GM12878 (cell line): ENCODE measurements around the gene RBBP4. TPM values are rescaled to one million over a fixed set of nuclear protein-coding genes. Genes with fewer than 3 reads are reported as not detected.

Experiments
- ATAC-seq: fragments of 200-7000 bp; cut with Tn5 transposase; 3 replicates; pipeline ENCODE4 v1.9.1; 2020; ENCODE audit warnings: mild to moderate bottlenecking, moderate library complexity
- BruUV-seq: library from RNA; stranded (reverse); fragments of 400-500 nt; replicated peaks from 2 replicates; lab custom pipeline; 2021; lab: Mats Ljungman, UMichigan
- CTCF ChIA-PET: fragments of 300-600 bp; sonication (Branson Sonifier 250); formaldehyde crosslinking; extraction: SDS; loops from one replicate; lab custom pipeline; 2021; ENCODE audit warnings: inconsistent platforms; lab: Yijun Ruan, JAX
- POLR2A ChIA-PET: fragments of 350-600 bp; formaldehyde crosslinking; extraction: SDS; loops from one replicate; lab custom pipeline; 2021; ENCODE audit warnings: inconsistent platforms; lab: Charles Lee
- RAD21 ChIA-PET: fragments of 300-600 bp; sonication (Branson Sonifier 250); formaldehyde crosslinking; loops from one replicate; lab custom pipeline; 2023; ENCODE audit warnings: antibody characterized with exemption; ENCODE audit not compliant: unreplicated experiment; lab: Charles Lee
- SMC1A ChIA-PET: fragments of 300-600 bp; sonication (Branson Sonifier 250); formaldehyde crosslinking; loops from one replicate; lab custom pipeline; 2023; ENCODE audit not compliant: unreplicated experiment, uncharacterized antibody; lab: Charles Lee
- DNase-seq: peaks from one replicate; pipeline ENCODE4 v3.0.0-alpha.2; 2011; ENCODE audit warnings: low read depth, low spot score
- FAIRE-seq: peaks from 3 replicates; lab custom pipeline; 2011; peaks lifted over from hg19 to GRCh38; lab: Jason Lieb, UNC
- H2AFZ ChIP-seq: 2 replicates; pipeline ENCODE4 v1.6.0; 2011; ENCODE audit warnings: low read depth, low read length, control low read depth; ENCODE audit not compliant: control insufficient read depth
- H3K27ac ChIP-seq: 2 replicates; pipeline ENCODE4 v1.5.1; 2011; ENCODE audit warnings: control low read depth; ENCODE audit not compliant: control insufficient read depth, insufficient read depth
- H3K27me3 ChIP-seq, 2 experiments: replicated peaks in 1 of 2; 2 replicates each; pipeline versions ENCODE4 v1.6.0 to v1.6.1; 2011; ENCODE audit warnings: low read length in 1 of 2; ENCODE audit not compliant: control insufficient read depth in 2 of 2, insufficient read depth in 2 of 2
- H3K36me3 ChIP-seq, 2 experiments: 2 replicates each; pipeline ENCODE4 v1.5.1; 2011; ENCODE audit warnings: low read length in 1 of 2; ENCODE audit not compliant: control insufficient read depth in 2 of 2, insufficient read depth in 2 of 2
- H3K4me1 ChIP-seq: 2 replicates; pipeline ENCODE4 v1.6.1; 2011; ENCODE audit warnings: mild to moderate bottlenecking, low read length, moderate library complexity, mixed read lengths; ENCODE audit not compliant: control insufficient read depth, insufficient read depth
- H3K4me2 ChIP-seq: 2 replicates; pipeline ENCODE4 v1.6.0; 2011; ENCODE audit warnings: control low read depth; ENCODE audit not compliant: control insufficient read depth, insufficient read depth
- H3K4me3 ChIP-seq: fragments of 200-600 bp; sonication (generic); 2 replicates; pipeline ENCODE4 v1.5.1; 2016
- H3K79me2 ChIP-seq: 2 replicates; pipeline ENCODE4 v1.6.0; 2011; ENCODE audit warnings: low read length; ENCODE audit not compliant: control insufficient read depth, insufficient read depth
- H3K9ac ChIP-seq: 2 replicates; pipeline ENCODE4 v1.8.0; 2011; ENCODE audit warnings: low read length, control low read depth, mixed read lengths; ENCODE audit not compliant: control insufficient read depth, insufficient read depth
- H3K9me3 ChIP-seq: replicated peaks from 3 replicates; pipeline ENCODE4 v1.5.1; 2011; ENCODE audit warnings: mild to moderate bottlenecking, low read length; ENCODE audit not compliant: control insufficient read depth, insufficient read depth
- H4K20me1 ChIP-seq: 2 replicates; pipeline ENCODE4 v1.6.0; 2011; ENCODE audit not compliant: control insufficient read depth, insufficient read depth
- BACH1 ChIP-seq: fragments of 450-650 bp; IDR thresholded peaks from 2 replicates; pipeline ENCODE4 v1.6.1; 2017; ENCODE audit warnings: mild to moderate bottlenecking, borderline replicate concordance
- BCLAF1 ChIP-seq: fragments of 450-650 bp; IDR thresholded peaks from 2 replicates; pipeline ENCODE4 v1.6.1; 2017; ENCODE audit warnings: antibody characterized with exemption, mild to moderate bottlenecking, moderate library complexity
- E2F4 ChIP-seq: IDR thresholded peaks from 2 replicates; pipeline ENCODE4 v1.6.1; 2012; ENCODE audit warnings: low read depth, low read length, improper control_type of control experiment
- EZH2 ChIP-seq: IDR thresholded peaks from 2 replicates; pipeline ENCODE4 v1.6.1; 2012; ENCODE audit warnings: low read depth, mild to moderate bottlenecking, control low read depth, inconsistent platforms, low read length, borderline replicate concordance; ENCODE audit not compliant: control insufficient read depth
- FOS ChIP-seq: IDR thresholded peaks from 3 replicates; pipeline ENCODE4 v1.6.1; 2011; ENCODE audit warnings: borderline replicate concordance; ENCODE audit not compliant: insufficient read length; ENCODE audit errors: extremely low read depth
- FOXM1 ChIP-seq: IDR thresholded peaks from 2 replicates; pipeline ENCODE4 v1.6.1; 2012; ENCODE audit warnings: low read depth, mild to moderate bottlenecking, inconsistent platforms, low read length, moderate library complexity
- HDAC2 ChIP-seq: fragments of 200-600 bp; sonication (generic); IDR thresholded peaks from 2 replicates; pipeline ENCODE4 v1.6.1; 2017
- KLF5 ChIP-seq: fragments of 450-650 bp; IDR thresholded peaks from 2 replicates; pipeline ENCODE4 v1.6.1; 2014; ENCODE audit warnings: mild to moderate bottlenecking; ENCODE audit not compliant: partially characterized antibody
- MXI1 ChIP-seq: fragments of 150-350 bp; IDR thresholded peaks from 2 replicates; pipeline ENCODE4 v1.6.1; 2011; ENCODE audit warnings: low read depth, mild to moderate bottlenecking, inconsistent platforms, low read length, improper control_type of control experiment
- NFXL1 ChIP-seq: fragments of 450-650 bp; IDR thresholded peaks from 2 replicates; pipeline ENCODE4 v1.6.1; 2017; ENCODE audit warnings: antibody characterized with exemption, mild to moderate bottlenecking, borderline replicate concordance
- POU2F2 ChIP-seq: IDR thresholded peaks from 3 replicates; pipeline ENCODE4 v1.6.1; 2011; ENCODE audit warnings: low read depth, mild to moderate bottlenecking, low read length, borderline replicate concordance
- SMARCA5 ChIP-seq: fragments of 450-650 bp; IDR thresholded peaks from 2 replicates; pipeline ENCODE4 v1.6.1; 2017; ENCODE audit warnings: mild to moderate bottlenecking
- STAT1 ChIP-seq: fragments of 450-650 bp; conservative IDR thresholded peaks from 2 replicates; pipeline ENCODE4 v1.6.1; 2014; ENCODE audit warnings: antibody characterized with exemption, mild to moderate bottlenecking
- WRNIP1 ChIP-seq: IDR thresholded peaks from 2 replicates; pipeline ENCODE4 v1.6.1; 2011; ENCODE audit warnings: low read depth, low read length, improper control_type of control experiment, borderline replicate concordance
- ZBED1 ChIP-seq: IDR thresholded peaks from 2 replicates; pipeline ENCODE4 v1.6.1; 2016; ENCODE audit warnings: borderline replicate concordance
- ZNF687 ChIP-seq: fragments of 450-650 bp; IDR thresholded peaks from 2 replicates; pipeline ENCODE4 v1.6.1; 2017; ENCODE audit warnings: mild to moderate bottlenecking, moderate library complexity
- WGBS: methylation state at CpG from one replicate; pipeline ENCODE4 v1.1.6; 2016; ENCODE audit warnings: low lambda C conversion rate; ENCODE audit not compliant: insufficient replicate concordance, insufficient coverage; ENCODE audit errors: missing lambda C conversion rate; 5-methylcytosine and 5-hydroxymethylcytosine counted together
- in situ Hi-C: fragments of 300-500 bp; cut with MboI; formaldehyde crosslinking; loops from 9 replicates; pipeline ENCODE4 v1.14.3; 2018; ENCODE audit warnings: mixed read lengths
- intact Hi-C: fragments of 100-400 bp; cut with micrococcal nuclease; formaldehyde crosslinking; loops from one replicate; pipeline ENCODE4 v1.14.2; 2022; ENCODE audit not compliant: unreplicated experiment
- polyA plus RNA-seq, 11 experiments: library from polyadenylated mRNA; depleted of rRNA in 4 of 11; unstranded in 6 of 11; stranded (reverse) in 5 of 11; fragments of >200 nt; fragmentation: Nextera tagmentation in 4 of 11; fragmentation: Illumina TruSeq in 1 of 11; extraction: Ambion mirVana in 4 of 11; extraction: Trizol in 1 of 11; gene quantifications; 1 replicate in 1 of 11; 2 replicates in 10 of 11; pipeline versions ENCODE4 v1.2.1 to v1.2.3, GENCODE V29; 2011 to 2016; ENCODE audit warnings: inconsistent platforms in 2 of 11, missing spikeins in 2 of 11, low read depth in 1 of 11
- total RNA-seq, 4 experiments: library from RNA; depleted of rRNA in 3 of 4; stranded (reverse); fragments of >200 nt in 3 of 4; fragmentation: Illumina TruSeq in 1 of 4; extraction: Trizol in 1 of 4; gene quantifications; 2 replicates each; pipeline versions ENCODE4 v1.2.1 to v1.2.3, GENCODE V29; 2013 to 2021

Gene RBBP4
- total and polyA plus RNA-seq, 10 of the 15 experiments (the other 5 are each of a cell fraction or from before 2014, with no cell fraction given): 120 to 357 (median 231) TPM

DNA sequence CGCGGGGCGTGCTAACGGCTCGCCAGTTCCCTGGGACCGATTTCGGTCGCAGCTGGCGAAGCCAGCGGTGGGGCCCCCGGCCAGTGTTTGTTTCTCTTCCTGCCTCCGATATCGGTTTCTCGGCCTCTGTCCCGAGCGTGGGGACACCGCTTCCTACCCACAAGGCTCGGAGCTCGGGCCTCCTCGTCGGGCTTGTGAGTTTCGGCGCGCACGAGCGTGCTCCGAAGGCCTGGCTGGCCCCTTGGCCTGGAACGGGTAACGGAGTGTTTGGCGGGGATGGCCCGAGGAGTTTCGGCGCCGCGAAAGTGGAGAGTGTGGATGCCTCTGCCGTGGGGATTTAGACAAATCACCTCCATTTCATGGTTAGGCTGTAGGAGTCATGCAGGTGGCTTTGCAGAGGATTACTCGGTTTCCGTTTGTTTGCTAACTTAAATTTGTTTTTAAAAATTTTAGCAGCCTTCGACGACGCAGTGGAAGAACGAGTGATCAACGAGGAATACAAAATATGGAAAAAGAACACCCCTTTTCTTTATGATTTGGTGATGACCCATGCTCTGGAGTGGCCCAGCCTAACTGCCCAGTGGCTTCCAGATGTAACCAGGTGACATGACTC, 559 bp downstream of the RBBP4 start:
- ChIA-PET SMC1A (interaction anchor here (1.0 to 1.1 kb wide), 4 partner anchors 11 to 403 kb away, joined by 3 to 4 read pairs (median 3); no protein-coding TSS in a partner anchor), RAD21 (interaction anchor here (0.5 to 1.2 kb wide), 3 partner anchors 32 to 131 kb away, joined by 3 to 8 read pairs (median 5); no protein-coding TSS in a partner anchor), POLR2A (interaction anchor here (0.8 to 2.0 kb wide), 7 partner anchors 22 to 256 kb away, joined by 3 to 7 read pairs (median 4); partner anchors contain the start of gene S100PBP), CTCF (interaction anchor here (0.6 to 1.3 kb wide), 2 partner anchors 32 to 131 kb away, joined by 3 to 10 read pairs; no protein-coding TSS in a partner anchor)
- Histone ChIP-seq H3K79me2 (peaks cover 90% of the 10 kb centered on the region), H3K4me3 (peak overlapping the region; percentile 76), H3K27ac (peak overlapping the region; percentile 100), H3K36me3 (peaks cover 0 to 11% of the 10 kb centered on the region in 2 experiments; a peak in 2 of 4 replicates), H2AFZ (peak overlapping the region; percentile 81), H4K20me1 (no peaks in the 10 kb centered on the region), H3K27me3 (no peaks in the 10 kb centered on the region), H3K9me3 (no peaks in the 10 kb centered on the region), H3K4me1 (peaks cover 3% of the 10 kb centered on the region; the same call in 1 of the 2 replicates), H3K4me2 (peak overlapping the region; percentile 64), H3K9ac (peak overlapping the region; percentile 100)
- DNase-seq: no peak
- no peak for FAIRE-seq
- intact Hi-C loops: loop anchor here (2.0 to 5.0 kb wide), 3 partner anchors 23 to 129 kb away; partner anchors contain the start of gene ZBTB8A
- no TSS peak for BruUV-seq
- WGBS: under 1% methylated on average over 43 of the region's 43 CpGs
- peak; percentile 37 for ATAC-seq
- in situ Hi-C loops: no loop called here
- TF ChIP-seq SMARCA5 (peak; percentile 74; the same call in 1 of the 2 replicates), E2F4 (no peak), BACH1 (peak; percentile 81), FOS (no peak), ZBED1 (no peak), WRNIP1 (no peak), EZH2 (no peak), STAT1 (no peak), FOXM1 (no peak), KLF5 (no peak), HDAC2 (no peak), POU2F2 (no peak), MXI1 (no peak), ZNF687 (peak; percentile 26; the same call in 1 of the 2 replicates), NFXL1 (no peak), BCLAF1 (no peak)
